K562 (cell line): Measurements from ENCODE around the gene KRTAP10-4. TPM values are rescaled to one million over a fixed set of nuclear protein-coding genes. Genes with fewer than 3 reads are reported as not detected.

Source experiments
- CBX5 ChIP-seq: IDR thresholded peaks from 2 replicates; pipeline ENCODE4 v1.6.1; 2014; ENCODE audit warnings: low read depth, borderline replicate concordance
- MTA3 ChIP-seq: fragments of 450-650 bp; formaldehyde crosslinking; IDR thresholded peaks from 2 replicates; pipeline ENCODE4 v1.6.1; 2017; ENCODE audit warnings: mild to moderate bottlenecking, borderline replicate concordance
- RBBP5 ChIP-seq: fragments of 200-600 bp; sonication (generic); IDR thresholded peaks from 2 replicates; pipeline ENCODE4 v1.6.1; 2012; ENCODE audit warnings: borderline replicate concordance, mild to moderate bottlenecking, low read length, control low read depth, inconsistent platforms; ENCODE audit not compliant: insufficient read depth, poor library complexity, severe bottlenecking
- ZBTB40 ChIP-seq, 2 experiments: fragments of 450-650 bp in 1 of 2; sonication (generic) in 1 of 2; formaldehyde crosslinking in 1 of 2; IDR thresholded peaks; 2 replicates each; pipeline versions ENCODE4 v1.7.1 to v1.9.0; 2016 to 2022; ENCODE audit warnings: inconsistent platforms in 1 of 2, mild to moderate bottlenecking in 1 of 2, missing genetic modification reagents in 1 of 2
- ZNF589 ChIP-seq: fragments of 200-800 bp; sonication (Bioruptor generic); IDR thresholded peaks from 2 replicates; pipeline ENCODE4 v1.6.1; 2016; ENCODE audit warnings: low read depth, missing genetic modification characterization, missing compliant biosample characterization
- polyA plus RNA-seq, 8 experiments: library from polyadenylated mRNA; depleted of rRNA in 4 of 8; stranded (reverse) in 5 of 8; unstranded in 3 of 8; fragments of >200 nt; fragmentation: Nextera tagmentation in 2 of 8; fragmentation: Illumina TruSeq in 1 of 8; extraction: Ambion mirVana in 2 of 8; extraction: Trizol in 1 of 8; gene quantifications; 2 replicates each; pipeline versions ENCODE4 v1.2.1 to v1.2.3, GENCODE V29; 2011 to 2014; ENCODE audit warnings: inconsistent platforms in 1 of 8, missing spikeins in 1 of 8
- total RNA-seq, 7 experiments: library from RNA; depleted of rRNA in 6 of 7; stranded (reverse); fragments of >200 nt in 6 of 7; fragmentation: Illumina TruSeq in 2 of 7; extraction: Trizol in 2 of 7; gene quantifications; 2 replicates each; pipeline versions ENCODE4 v1.2.1 to v1.2.3, GENCODE V29; 2011 to 2021; ENCODE audit warnings: low replicate concordance in 1 of 7

The KRTAP10-4 gene
- total and polyA plus RNA-seq, 9 of the 15 experiments (the other 6 are each of a cell fraction or from before 2014, with no cell fraction given), result not detected

GRCh38 chr21:44540741-44541288 is 32.7 kb upstream of the KRTAP10-4 start (continued):
- TF ChIP-seq RBBP5 (no peak), CBX5 (no peak), MTA3 (no peak), ZNF589 (CRISPR knock-in tag) (no peak), ZBTB40 (IDR thresholded peaks at IDR 0.05) (no peak), ZBTB40 (CRISPR knock-in tag; IDR thresholded peaks at IDR 0.05) (no peak)
- TF ChIP-seq, all 486 proteins: peak for 0
